Measurements from ENCODE around the gene SPATA33. TPM values are rescaled to one million over a fixed set of nuclear protein-coding genes. Genes with fewer than 3 reads are reported as not detected.

The SPATA33 gene
- total and polyA plus RNA-seq, 10 of the 15 experiments (the other 5 are each of a cell fraction or from before 2014, with no cell fraction given), result 1.1 to 15.8 (median 7.6) TPM

GRCh38 chr16:89667633-89668032 lies 10.0 kb downstream of the SPATA33 start:
- H3K9ac ChIP-seq (ENCODE audit: control insufficient read depth, insufficient read depth, low read length), result no peak overlapping the region
- SMC1A ChIA-PET (ENCODE audit: uncharacterized antibody, unreplicated experiment), result no interaction called here
- no peak overlapping the region for H2AFZ ChIP-seq (ENCODE audit: control insufficient read depth, low read depth, low read length)
- BruUV-seq (replicated peaks), result no TSS peak
- H3K36me3 ChIP-seq (ENCODE audit: control insufficient read depth in 2 of 2, insufficient read depth in 2 of 2, low read length in 1 of 2), result no peaks in the 10 kb centered on the region
- no peak overlapping the region for H3K4me2 ChIP-seq (ENCODE audit: control insufficient read depth, insufficient read depth)
- intact Hi-C loops (cut with micrococcal nuclease; ENCODE audit: unreplicated experiment) (no loop called here), in situ Hi-C loops (cut with MboI) (no loop called here)
- H3K27ac ChIP-seq (ENCODE audit: control insufficient read depth, insufficient read depth), result no peak overlapping the region
- POLR2A ChIA-PET, result no interaction called here
- CTCF ChIA-PET, result interaction anchor here (0.7 kb wide), 1 partner anchor 33 kb away, joined by 3 read pairs; no protein-coding TSS in a partner anchor
- FAIRE-seq, result no peak
- H3K4me1 ChIP-seq (ENCODE audit: control insufficient read depth, insufficient read depth, low read length), result no peaks in the 10 kb centered on the region
- H3K4me3 ChIP-seq, result no peak overlapping the region
- RAD21 ChIA-PET (ENCODE audit: unreplicated experiment), result no interaction called here
- ATAC-seq, result no peak
- WGBS (ENCODE audit: insufficient coverage, insufficient replicate concordance, low lambda C conversion rate, missing lambda C conversion rate), result 68% methylated on average over 9 of the region's 9 CpGs
- H4K20me1 ChIP-seq (ENCODE audit: control insufficient read depth, insufficient read depth), result no peaks in the 10 kb centered on the region
- H3K79me2 ChIP-seq (ENCODE audit: control insufficient read depth, insufficient read depth, low read length), result no peaks in the 10 kb centered on the region
- H3K9me3 ChIP-seq (replicated peaks; ENCODE audit: control insufficient read depth, insufficient read depth, low read length), result no peaks in the 10 kb centered on the region; the same call in 2 of the 3 replicates
- no peak for DNase-seq (ENCODE audit: low read depth, low spot score)
- no peaks in the 10 kb centered on the region for H3K27me3 ChIP-seq (replicated peaks in 1 of 2; ENCODE audit: control insufficient read depth in 2 of 2, insufficient read depth in 2 of 2, low read length in 1 of 2)
- TF ChIP-seq, protein P1, sequence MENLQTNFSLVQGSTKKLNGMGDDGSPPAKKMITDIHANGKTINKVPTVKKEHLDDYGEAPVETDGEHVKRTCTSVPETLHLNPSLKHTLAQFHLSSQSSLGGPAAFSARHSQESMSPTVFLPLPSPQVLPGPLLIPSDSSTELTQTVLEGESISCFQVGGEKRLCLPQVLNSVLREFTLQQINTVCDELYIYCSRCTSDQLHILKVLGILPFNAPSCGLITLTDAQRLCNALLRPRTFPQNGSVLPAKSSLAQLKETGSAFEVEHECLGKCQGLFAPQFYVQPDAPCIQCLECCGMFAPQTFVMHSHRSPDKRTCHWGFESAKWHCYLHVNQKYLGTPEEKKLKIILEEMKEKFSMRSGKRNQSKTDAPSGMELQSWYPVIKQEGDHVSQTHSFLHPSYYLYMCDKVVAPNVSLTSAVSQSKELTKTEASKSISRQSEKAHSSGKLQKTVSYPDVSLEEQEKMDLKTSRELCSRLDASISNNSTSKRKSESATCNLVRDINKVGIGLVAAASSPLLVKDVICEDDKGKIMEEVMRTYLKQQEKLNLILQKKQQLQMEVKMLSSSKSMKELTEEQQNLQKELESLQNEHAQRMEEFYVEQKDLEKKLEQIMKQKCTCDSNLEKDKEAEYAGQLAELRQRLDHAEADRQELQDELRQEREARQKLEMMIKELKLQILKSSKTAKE (IDR thresholded peaks at IDR 0.05; ENCODE audit: low read depth, poor library complexity, severe bottlenecking), result no peak
- no peak for TF ChIP-seq ZNF592 (IDR thresholded peaks at IDR 0.05)
- TF ChIP-seq CREM (IDR thresholded peaks at IDR 0.05; ENCODE audit: low read depth), result no peak
- TF ChIP-seq BACH1 (IDR thresholded peaks at IDR 0.05; ENCODE audit: borderline replicate concordance), result no peak
- TF ChIP-seq ZNF24 (IDR thresholded peaks at IDR 0.05), result no peak
- TF ChIP-seq JUND (IDR thresholded peaks at IDR 0.05; ENCODE audit: low read depth, low read length), result no peak
- TF ChIP-seq POLR2AphosphoS5 (IDR thresholded peaks at IDR 0.05; ENCODE audit: low read length), result no peak
- no peak for TF ChIP-seq SREBF1 (IDR thresholded peaks at IDR 0.05; ENCODE audit: low read length)
- TF ChIP-seq HDAC6 (IDR thresholded peaks at IDR 0.05; ENCODE audit: unreplicated experiment), result no peak
- no peak for TF ChIP-seq HDAC2 (IDR thresholded peaks at IDR 0.05)
- no peak for TF ChIP-seq NRF1 (conservative IDR thresholded peaks at IDR 0.05; ENCODE audit: low read depth, low read length)
- TF ChIP-seq MEF2A (IDR thresholded peaks at IDR 0.05; ENCODE audit: insufficient read depth, low read depth, low read length), result no peak
- no peak for TF ChIP-seq HCFC1 (IDR thresholded peaks at IDR 0.05; ENCODE audit: low read length)
- no peak for TF ChIP-seq KLF5 (IDR thresholded peaks at IDR 0.05; ENCODE audit: partially characterized antibody)
- TF ChIP-seq, protein P2, sequence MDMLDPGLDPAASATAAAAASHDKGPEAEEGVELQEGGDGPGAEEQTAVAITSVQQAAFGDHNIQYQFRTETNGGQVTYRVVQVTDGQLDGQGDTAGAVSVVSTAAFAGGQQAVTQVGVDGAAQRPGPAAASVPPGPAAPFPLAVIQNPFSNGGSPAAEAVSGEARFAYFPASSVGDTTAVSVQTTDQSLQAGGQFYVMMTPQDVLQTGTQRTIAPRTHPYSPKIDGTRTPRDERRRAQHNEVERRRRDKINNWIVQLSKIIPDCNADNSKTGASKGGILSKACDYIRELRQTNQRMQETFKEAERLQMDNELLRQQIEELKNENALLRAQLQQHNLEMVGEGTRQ (IDR thresholded peaks at IDR 0.05; ENCODE audit: borderline replicate concordance, low read depth, low read length), result no peak
- TF ChIP-seq NR2C1 (IDR thresholded peaks at IDR 0.05), result no peak
- TF ChIP-seq, protein P3, sequence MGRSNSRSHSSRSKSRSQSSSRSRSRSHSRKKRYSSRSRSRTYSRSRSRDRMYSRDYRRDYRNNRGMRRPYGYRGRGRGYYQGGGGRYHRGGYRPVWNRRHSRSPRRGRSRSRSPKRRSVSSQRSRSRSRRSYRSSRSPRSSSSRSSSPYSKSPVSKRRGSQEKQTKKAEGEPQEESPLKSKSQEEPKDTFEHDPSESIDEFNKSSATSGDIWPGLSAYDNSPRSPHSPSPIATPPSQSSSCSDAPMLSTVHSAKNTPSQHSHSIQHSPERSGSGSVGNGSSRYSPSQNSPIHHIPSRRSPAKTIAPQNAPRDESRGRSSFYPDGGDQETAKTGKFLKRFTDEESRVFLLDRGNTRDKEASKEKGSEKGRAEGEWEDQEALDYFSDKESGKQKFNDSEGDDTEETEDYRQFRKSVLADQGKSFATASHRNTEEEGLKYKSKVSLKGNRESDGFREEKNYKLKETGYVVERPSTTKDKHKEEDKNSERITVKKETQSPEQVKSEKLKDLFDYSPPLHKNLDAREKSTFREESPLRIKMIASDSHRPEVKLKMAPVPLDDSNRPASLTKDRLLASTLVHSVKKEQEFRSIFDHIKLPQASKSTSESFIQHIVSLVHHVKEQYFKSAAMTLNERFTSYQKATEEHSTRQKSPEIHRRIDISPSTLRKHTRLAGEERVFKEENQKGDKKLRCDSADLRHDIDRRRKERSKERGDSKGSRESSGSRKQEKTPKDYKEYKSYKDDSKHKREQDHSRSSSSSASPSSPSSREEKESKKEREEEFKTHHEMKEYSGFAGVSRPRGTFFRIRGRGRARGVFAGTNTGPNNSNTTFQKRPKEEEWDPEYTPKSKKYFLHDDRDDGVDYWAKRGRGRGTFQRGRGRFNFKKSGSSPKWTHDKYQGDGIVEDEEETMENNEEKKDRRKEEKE (IDR thresholded peaks at IDR 0.05), result no peak

All from GM12878 (cell line).